OCI-M2 (cell line): ENCODE results near the gene VPS35L.
"Not testable (repeated sequence)": the region's sequence is repeated elsewhere in the genome, so short reads cannot be mapped to it uniquely, and the experiment has no call there.

Experiments
- DNase-seq: peaks from one replicate; lab custom pipeline; 2025; ENCODE audit not compliant: unreplicated experiment; lab: John Stamatoyannopoulos, UW

VPS35L gene

GRCh38 chr16:19540241-19540970 is 15.1 kb upstream of the VPS35L start:
- DNase-seq = no peak

- DNase-seq = no peak
Measured at GRCh38 chr16:19542138-19542821, 13.2 kb upstream of the VPS35L start.

GRCh38 chr16:19543278-19543996 is 12.1 kb upstream of the VPS35L start:
- not testable (repeated sequence) for DNase-seq

- DNase-seq = no peak
Measured at GRCh38 chr16:19548144-19548543, 7.4 kb upstream of the VPS35L start.

DNA sequence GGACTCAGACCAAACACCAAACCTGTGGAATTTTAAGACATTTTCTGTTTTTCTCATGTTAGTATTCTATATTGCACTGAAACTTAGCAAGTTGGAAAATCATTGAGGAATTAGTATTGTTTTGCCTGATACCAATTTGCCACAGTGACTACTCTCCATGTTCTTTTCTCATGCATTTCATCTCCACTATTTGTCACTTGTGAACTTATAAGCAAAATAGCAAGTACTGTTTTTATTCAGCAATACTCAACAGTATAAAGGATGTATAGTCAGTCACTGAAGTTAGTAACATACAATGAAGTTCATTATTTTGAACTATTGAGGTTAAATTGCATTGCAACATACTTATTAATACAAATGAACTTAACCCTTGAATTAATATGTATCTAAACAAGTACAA is 5.8 kb upstream of the VPS35L start:
- DNase-seq = no peak

- no peak for DNase-seq
Measured at GRCh38 chr16:19555938-19556771, 652 bp downstream of the VPS35L start.

GRCh38 chr16:19559242-19559910 is 3.9 kb downstream of the VPS35L start:
- DNase-seq = no peak

DNA sequence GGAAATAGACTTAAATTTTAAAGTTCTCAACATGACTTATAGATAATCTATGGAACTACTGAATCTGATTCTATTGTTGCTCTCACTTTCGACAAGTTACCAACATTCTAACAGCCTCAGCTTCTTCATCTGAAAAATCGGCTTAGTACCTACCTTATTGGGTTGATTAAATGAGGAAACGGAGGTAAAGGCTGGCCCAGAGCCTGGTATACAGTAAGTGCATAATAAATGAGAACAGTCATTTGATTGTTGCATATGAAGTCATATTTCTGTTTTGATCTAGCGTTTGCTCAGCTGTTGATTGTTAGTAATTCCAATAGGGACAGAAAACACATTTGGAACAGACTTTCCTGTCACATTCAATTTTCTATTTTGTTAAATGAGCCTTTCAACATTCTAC is 4.6 kb downstream of the VPS35L start:
- no peak for DNase-seq

GRCh38 chr16:19563377-19563776 is 7.9 kb downstream of the VPS35L start:
- DNase-seq = no peak

- no peak for DNase-seq
Measured at GRCh38 chr16:19566362-19566761, 10.9 kb downstream of the VPS35L start.

- no peak for DNase-seq
Measured at GRCh38 chr16:19567560-19567959, 12.1 kb downstream of the VPS35L start.

DNA sequence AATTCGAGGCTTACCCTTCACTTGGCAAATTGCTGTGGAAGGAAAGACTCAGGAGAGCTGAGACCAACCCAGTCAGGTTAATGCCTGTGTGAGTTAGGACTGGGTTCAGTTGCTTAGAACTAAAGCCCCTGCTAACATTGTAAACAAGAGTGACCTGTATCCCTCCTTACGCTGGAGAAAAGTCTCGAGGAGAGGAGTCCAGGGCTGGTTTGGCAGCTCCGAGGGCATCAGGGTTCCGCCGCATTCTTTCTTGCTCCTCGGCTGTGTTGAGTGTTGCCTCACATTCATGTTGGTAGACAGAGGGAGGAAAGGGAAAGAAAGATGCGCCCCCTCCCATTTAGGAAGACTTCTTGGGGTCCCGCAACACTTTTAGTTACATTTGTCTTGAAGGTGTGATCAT is 18.5 kb downstream of the VPS35L start:
- no peak for DNase-seq

GRCh38 chr16:19574615-19575014 is 19.1 kb downstream of the VPS35L start:
- DNase-seq = no peak

- no peak for DNase-seq
Measured at GRCh38 chr16:19578378-19578971, 23.0 kb downstream of the VPS35L start.

- no peak for DNase-seq
Measured at GRCh38 chr16:19582050-19582831, 26.7 kb downstream of the VPS35L start.

- DNase-seq = no peak
Measured at GRCh38 chr16:19583665-19584300, 28.3 kb downstream of the VPS35L start.

GRCh38 chr16:19588661-19589060 is 33.2 kb downstream of the VPS35L start:
- no peak for DNase-seq

GRCh38 chr16:19589106-19589505 is 33.6 kb downstream of the VPS35L start:
- no peak for DNase-seq

GRCh38 chr16:19589771-19590302 is 34.3 kb downstream of the VPS35L start:
- no peak for DNase-seq
